Activated T-helper 1 cell treated with anti-CD3 and anti-CD28 coated beads, Interleukin-2, amount 50 U/mL, for 16 hours (primary cell): ENCODE data around the gene MAF.

Experiments used
- DNase-seq, 2 donors: peaks; one replicate each; pipeline ENCODE4 v3.0.0-alpha.2; 2020; ENCODE audit warnings: low read depth in 1 of 2, low spot score in 1 of 2

The MAF gene

GRCh38 chr16:79600638-79601091 lies at the start of gene MAF:
Gene MAF, minus strand, starts transcription at chr16:79600737. Its CDS starts 835 bp downstream, at chr16:79599902.
- DNase-seq = peak; percentile 74 to 85

- DNase-seq = no peak
Observed at GRCh38 chr16:79648826-79649225, 48.3 kb upstream of the MAF start.

DNA sequence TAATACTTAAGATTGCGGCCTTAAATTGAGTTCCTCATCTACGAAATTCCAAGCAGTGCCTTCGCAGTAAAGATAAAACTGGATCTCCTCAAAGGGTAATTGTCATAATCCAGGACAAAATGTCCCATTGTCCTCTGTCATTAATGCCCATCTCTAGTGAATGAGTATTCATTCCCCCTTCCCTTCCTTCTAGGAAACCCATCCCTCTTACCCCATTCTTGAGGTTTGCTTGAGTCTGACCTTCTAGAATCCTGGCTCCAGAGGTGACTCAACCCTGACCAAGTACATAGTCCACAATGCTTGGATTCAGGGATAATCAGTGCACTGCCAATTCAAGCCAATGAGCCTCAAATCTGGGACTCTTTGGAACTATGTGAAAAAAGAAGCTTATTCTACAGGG lies 47.0 kb upstream of the MAF start:
- no peak for DNase-seq

- DNase-seq = no peak
Observed at GRCh38 chr16:79645701-79646100, 45.2 kb upstream of the MAF start.

GRCh38 chr16:79644971-79645667 lies 44.6 kb upstream of the MAF start:
- DNase-seq = no peak

- DNase-seq = no peak
Observed at GRCh38 chr16:79642652-79643051, 42.1 kb upstream of the MAF start.

DNA sequence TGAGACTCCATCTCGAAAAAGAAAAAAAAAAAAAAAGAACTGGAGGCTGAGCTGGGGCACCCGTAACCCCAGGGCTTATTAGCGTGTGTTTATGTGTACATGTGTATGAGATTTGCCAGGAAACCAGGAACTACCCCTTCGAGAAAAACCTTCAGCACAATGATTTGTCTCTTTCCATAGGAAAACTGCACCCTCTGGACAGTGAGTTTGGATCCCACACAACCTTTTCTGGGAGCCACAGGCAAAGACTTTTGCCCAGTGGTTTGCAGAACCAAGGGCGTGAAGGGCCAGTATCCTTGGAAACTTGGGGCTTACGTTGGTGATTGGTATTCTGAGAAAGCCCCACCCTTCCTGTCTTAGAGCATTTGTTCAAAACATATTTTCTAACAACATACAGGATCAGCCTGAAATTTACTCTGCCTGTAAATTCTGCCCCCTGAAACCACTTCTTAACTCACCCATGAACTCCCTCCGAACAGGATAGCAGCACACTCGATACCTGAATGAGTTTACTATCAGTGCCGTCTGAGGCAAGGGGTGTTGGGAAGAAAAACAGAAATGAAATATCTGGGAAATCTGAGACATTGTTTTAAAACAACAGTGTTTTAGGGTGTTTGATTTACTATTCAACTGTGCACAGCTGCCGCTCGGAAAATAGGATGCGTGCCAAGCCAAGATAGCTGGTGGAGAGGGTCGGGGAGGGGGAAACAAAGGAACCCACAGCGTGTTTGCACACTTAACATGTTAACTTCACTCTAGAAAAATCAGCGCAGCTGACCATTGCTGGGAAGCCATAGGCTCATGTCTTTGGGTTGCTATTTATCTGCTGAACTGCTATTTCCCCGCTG lies 40.2 kb upstream of the MAF start:
- no peak for DNase-seq

GRCh38 chr16:79639576-79640311 lies 39.2 kb upstream of the MAF start:
- no peak for DNase-seq

- no peak for DNase-seq
Observed at GRCh38 chr16:79638386-79638785, 37.8 kb upstream of the MAF start.

- DNase-seq = no peak
Observed at GRCh38 chr16:79635488-79635887, 35.0 kb upstream of the MAF start.

- no peak for DNase-seq
Observed at GRCh38 chr16:79634298-79634697, 33.8 kb upstream of the MAF start.

GRCh38 chr16:79632289-79632688 lies 31.8 kb upstream of the MAF start:
- no peak for DNase-seq

DNA sequence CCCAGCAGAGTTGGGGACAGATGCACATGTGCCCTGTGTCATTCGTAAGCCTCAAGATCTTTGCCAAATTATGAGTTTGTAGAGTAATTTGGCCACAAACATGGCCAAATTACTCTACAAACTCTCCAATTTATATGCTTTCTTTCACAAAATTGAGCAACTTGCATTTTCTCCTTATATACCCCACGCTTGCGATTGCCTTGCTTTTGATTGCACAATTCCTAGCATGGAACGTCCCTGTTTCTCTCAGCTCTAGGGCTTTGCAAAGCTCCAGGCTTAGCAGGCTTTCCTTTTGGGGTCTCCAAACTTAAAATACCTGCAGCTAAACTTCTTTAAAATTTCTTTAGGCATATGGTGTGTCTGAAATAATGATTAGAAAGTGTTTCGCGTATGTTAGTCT lies 28.5 kb upstream of the MAF start:
- no peak for DNase-seq

- peak in 1 of 2 donors; percentile 54 for DNase-seq
Observed at GRCh38 chr16:79628501-79628975, 28.0 kb upstream of the MAF start.

- no peak for DNase-seq
Observed at GRCh38 chr16:79627092-79627491, 26.6 kb upstream of the MAF start.

- no peak for DNase-seq
Observed at GRCh38 chr16:79625738-79626137, 25.2 kb upstream of the MAF start.

GRCh38 chr16:79623824-79624223 lies 23.3 kb upstream of the MAF start:
- DNase-seq = no peak

DNA sequence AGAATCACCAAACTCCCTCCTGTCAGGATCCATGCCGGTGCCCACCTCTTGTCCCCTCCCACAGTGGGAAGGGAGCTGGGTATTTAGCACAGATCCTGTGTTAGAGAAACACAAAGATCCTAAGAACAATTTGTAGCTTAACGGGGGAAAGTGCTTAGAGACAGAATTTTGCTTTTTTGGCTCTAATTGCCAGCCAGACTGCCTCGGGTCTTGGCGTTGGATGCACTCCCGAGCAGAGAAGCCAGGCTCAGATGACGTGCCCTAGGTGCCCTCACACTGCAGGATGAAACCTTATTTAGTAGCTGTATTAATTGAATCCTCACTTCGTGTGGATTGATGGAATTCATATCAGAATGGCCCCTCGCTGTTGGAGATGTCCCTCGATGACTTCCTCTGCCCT lies 22.5 kb upstream of the MAF start:
- DNase-seq = no peak

GRCh38 chr16:79621027-79621426 lies 20.5 kb upstream of the MAF start:
- no peak for DNase-seq

DNA sequence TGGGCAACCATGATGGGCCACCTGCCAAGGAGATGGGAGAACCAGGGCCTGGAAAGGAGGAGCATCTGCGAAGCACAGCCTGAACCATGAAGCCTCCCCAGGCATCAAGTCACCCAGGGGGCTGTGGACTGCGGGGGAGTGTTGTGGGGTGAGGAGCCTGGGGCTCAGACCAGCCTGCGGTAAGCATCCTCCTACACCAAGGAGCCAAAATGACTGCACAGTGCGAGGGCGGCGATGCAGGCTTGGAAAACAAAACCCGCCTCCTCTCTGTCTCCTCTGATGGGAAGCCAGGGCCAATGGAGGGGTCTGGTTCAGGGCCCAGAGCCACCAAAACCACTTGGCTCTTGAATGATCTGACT lies 18.1 kb upstream of the MAF start:
- DNase-seq = no peak

DNA sequence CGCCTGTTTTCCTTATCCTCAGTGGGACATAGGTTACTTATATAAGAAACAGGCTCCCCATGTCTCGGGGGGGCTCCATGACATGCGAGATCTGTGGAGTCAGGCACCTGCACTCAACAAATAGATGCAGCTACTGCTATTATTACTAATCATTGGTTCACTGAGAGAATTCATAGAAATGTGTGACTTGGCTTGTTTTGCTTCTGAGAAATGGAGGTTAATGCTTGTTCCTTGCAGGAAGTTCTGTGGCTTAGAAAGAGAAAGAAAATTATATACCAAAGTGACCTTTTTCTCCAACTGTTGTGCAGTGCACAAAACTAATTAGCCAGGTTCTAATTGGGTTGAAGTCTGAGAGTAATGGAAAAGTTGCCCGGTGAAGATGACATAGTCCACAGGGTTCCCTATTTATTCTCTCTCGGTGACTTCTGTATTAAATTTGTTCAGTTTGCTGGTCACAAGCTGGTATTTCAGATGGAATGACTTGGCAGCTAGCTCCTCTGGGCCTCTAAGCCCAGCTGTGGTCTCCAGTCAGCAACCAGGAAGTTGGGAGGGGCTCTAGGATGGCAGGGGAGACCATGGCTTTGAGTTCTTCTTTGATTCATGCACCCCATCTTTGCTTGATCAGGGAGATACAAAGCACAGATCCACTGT lies 17.6 kb upstream of the MAF start:
- DNase-seq = no peak
